ENCODE measurements around the gene KLK15.
"Not testable (repeated sequence)": the region's sequence is repeated elsewhere in the genome, so short reads cannot be mapped to it uniquely, and the experiment has no call there.

Gene KLK15

GRCh38 chr19:50820549-50821247 is 12.7 kb downstream of the KLK15 start:
- DNase-seq (ENCODE audit: low read depth in 2 of 2) = no peak

- DNase-seq (ENCODE audit: low read depth in 2 of 2) = no peak
Observed at GRCh38 chr19:50820086-50820485, 13.3 kb downstream of the KLK15 start.

DNA sequence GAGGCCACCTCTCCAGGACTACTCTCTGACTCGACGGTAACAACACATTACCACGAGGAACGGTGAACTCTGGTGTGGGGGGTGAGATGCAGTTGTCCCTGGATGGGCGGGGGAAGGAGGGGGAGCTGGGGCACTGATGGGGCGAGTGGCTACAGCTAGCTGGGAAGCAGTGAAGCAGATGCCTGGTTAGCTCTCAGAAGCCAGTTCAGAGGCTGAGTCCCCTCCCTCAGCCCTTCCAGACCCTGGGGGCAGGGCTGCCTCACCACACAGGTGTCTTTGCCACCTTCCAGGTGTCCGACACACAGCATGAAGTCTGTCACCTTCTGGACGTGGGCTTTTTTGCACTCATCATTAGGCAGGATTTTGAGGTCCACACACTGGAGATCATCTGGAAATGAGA is 13.7 kb downstream of the KLK15 start:
- no peak for DNase-seq (ENCODE audit: low read depth in 2 of 2)

DNA sequence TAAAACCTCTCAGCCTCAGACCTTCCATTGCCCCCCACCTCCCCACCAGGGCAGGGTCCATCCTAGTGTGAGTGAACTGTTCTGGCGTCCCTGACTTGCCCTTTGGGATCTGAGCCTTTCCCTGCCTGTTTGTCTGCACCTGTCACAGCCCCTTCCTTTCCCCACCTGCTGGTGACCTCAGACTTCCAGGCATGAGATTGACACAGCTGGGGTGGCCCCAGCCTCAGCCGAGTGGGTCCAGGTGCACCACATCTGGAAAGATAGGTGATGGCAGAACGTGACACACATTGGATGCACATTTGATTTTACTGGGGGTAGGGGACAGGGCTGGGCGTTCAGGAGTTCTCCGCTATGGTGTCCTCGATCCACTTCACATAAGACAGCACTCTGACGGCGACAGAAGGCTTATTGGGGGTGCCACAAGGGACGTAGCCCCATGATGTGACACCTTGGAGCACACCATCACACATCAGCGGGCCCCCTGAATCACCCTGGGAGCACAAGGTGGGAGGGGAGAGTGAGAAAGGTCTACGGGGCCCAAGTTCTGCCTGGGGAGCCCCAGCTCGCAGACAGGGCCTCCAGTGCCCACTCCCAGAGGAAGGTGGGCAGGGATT is 14.4 kb downstream of the KLK15 start:
- DNase-seq (ENCODE audit: low read depth in 2 of 2) = no peak

GRCh38 chr19:50817941-50818858 is 15.2 kb downstream of the KLK15 start:
- DNase-seq (ENCODE audit: low read depth in 2 of 2) = no peak

GRCh38 chr19:50815439-50815838 is 17.9 kb downstream of the KLK15 start:
- no peak for DNase-seq (ENCODE audit: low read depth in 2 of 2)

DNA sequence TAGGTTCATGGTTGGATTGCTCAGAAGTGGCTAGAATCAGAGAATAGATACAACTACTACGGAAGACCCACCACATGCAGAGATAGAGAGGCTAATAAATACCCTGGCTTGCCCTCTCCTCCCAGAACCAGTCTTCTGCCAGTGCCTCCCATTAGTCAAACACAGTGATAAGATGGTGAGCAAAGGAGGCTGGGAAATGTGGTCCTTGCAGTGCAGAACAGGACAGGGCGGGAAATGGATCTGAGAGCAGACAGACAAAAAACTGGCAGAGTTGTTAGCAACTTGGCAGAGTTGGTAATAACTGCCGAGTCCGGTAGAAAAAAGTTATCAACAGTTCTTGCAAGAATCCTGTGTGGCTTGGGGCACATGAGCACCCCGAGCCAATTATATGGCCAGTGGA is 18.5 kb downstream of the KLK15 start:
- no peak for DNase-seq (ENCODE audit: low read depth in 2 of 2)

DNA sequence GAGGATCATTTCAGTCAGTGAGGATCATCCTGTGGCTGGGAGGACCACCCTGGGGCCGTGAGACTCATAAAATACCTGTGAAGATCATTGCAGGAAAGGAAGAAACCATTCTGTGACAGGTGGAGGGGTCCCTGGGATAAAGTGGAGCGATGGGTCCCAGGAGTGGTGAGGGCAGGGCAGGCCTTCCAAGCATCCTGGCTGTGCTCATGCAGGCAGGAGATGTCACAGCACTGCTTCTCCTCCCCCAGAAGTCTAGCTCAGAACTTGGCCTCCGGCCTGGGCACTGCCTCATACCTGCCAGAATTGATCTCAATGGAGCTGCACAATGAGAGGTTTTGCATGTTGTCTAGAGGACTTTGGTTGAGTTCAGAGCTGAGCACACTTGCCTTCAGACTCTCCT is 20.9 kb downstream of the KLK15 start:
- no peak for DNase-seq (ENCODE audit: low read depth in 2 of 2)

GRCh38 chr19:50811622-50812238 is 21.6 kb downstream of the KLK15 start:
- DNase-seq (ENCODE audit: low read depth in 2 of 2) = not testable (repeated sequence)

DNA sequence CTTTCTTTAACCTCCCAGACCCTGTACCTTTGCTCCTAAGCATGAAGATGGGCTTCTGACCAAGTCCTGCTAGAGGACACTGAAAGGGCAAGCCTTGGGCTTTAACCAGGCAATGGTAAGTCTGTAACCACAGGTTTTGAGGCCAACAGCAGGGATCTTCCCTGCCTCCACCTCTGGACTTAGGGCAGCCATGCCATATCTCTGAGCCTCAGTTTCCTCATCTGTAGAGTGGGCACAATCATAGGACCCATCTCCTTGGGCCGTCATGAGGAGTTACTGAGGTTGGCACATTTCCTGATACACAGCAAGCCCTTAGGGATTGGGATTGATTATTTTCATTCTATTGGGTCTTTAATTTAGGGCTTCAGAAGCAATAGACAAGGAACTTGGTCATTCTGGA is 24.5 kb downstream of the KLK15 start:
- DNase-seq (ENCODE audit: low read depth in 2 of 2) = no peak

- peak; percentile 94 to 97 for DNase-seq (ENCODE audit: low read depth in 2 of 2)
Observed at GRCh38 chr19:50804420-50805272, 28.7 kb downstream of the KLK15 start.

DNA sequence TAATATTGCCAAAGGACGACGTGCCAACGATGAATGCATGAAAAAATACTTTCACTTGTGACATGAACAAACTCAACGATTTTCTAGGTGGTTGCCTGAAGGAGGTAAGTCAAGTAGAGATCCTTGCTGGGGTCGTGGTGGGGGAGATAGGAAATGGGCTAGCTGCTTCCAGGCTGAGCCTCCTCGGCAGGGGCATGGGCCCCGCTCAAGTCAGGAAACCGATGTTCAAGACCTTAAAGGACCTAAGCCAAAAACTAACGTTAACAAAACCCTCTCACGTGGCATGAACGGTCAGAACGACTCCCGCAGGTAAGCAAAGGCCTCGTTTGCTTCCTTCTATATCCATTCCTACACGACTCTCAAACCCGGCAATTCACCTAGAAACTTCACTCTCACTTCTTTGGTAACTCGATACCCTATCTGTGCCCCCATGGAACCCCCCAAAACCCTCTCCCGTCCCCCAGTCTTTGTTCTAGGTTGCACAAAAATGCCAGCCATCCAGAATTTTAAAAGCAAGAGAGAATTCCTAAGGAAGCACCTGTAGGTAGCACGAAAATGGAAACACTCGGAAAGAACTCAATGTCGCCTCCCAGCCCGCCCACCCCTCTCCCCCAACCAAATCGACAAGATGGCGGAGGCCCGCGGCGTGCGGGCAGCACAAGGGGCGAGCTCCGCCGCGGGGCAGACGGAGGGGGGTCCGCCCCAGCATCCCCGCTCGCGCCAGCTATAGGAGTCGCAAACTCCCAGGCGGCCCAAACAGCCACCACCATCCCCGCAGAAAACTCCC is 29.5 kb downstream of the KLK15 start:
- no peak for DNase-seq (ENCODE audit: low read depth in 2 of 2)

DNA sequence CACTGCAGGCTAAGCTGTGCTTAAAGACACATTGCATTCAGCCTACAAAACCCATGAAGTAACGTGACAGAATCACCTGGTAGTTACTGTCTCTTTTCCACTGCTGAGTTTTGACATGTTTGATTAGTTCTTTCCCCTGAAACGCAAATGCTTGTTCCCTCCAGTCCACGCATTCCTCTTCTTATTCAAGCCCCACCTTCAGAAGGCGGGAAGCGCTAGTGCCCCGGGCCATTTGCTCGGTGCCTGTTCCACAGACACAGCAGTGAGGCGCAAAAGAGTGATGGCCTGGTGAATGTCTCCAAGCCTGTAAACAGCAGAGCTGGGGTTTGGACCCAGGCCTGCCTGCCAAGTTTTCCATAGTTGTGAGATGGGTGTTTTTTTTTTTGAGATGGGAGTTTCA is 32.3 kb downstream of the KLK15 start:
- no peak for DNase-seq (ENCODE audit: low read depth in 2 of 2)

GRCh38 chr19:50799547-50799851 is 33.9 kb downstream of the KLK15 start:
- DNase-seq (ENCODE audit: low read depth in 2 of 2) = no peak

DNA sequence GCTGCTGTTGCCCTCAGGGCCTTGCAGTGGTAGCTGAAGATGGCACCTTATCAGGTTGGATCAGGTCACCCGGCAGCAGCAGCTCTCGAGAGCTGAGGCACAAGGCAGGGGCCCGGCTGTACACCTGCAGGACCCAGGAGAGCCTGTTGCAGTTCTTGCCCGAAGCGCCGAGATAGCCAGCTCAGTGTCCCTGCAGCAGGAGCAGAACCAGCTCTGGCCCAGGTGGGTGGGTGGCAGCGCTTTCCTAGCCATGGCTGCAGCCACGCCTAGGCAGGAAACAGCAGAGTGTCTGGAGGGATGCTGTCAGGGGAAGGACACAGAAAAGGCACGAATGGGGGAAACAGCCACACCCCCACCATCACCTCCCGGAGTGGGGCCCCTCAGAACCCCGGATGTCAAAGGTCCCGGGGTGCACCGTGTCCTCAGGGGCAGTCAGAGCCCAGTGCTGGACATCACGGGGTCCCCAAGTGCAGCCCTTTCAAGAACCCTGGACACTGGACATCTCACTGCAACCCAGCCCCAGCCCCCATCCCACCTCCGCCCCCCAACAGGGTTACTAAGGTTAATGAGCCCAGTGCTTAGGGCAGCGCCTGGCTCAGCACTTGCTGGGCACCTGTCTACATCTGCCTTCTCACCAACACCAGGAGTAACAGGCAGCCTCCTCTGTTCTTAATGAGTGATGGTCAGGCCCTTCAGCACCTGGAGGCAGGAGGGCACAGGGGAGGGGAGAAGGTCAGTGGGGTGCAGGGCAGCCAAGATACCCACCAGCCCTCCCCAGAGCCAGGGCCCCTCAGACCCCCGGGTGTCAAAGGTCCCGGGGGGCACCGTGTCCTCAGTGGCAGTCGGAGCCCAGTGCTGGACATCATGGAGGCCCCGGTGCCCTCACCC is 34.5 kb downstream of the KLK15 start:
- DNase-seq (ENCODE audit: low read depth in 2 of 2) = no peak

GRCh38 chr19:50797781-50798658 is 35.4 kb downstream of the KLK15 start:
- DNase-seq (ENCODE audit: low read depth in 2 of 2) = no peak

GRCh38 chr19:50797429-50797780 is 36.0 kb downstream of the KLK15 start:
- no peak for DNase-seq (ENCODE audit: low read depth in 2 of 2)

- DNase-seq (ENCODE audit: low read depth in 2 of 2) = no peak
Observed at GRCh38 chr19:50796634-50797428, 36.5 kb downstream of the KLK15 start.
